Measurements from ENCODE around the gene CD300LF. TPM values are rescaled to one million over a fixed set of nuclear protein-coding genes. Genes with fewer than 3 reads are reported as not detected.
A peak's percentile ranks its signal among the peaks of the same experiment; 100 is the strongest.

CD300LF gene
- total RNA-seq, 1 experiment from 2014 or later = not detected

- no peak overlapping the region for H3K4me3 Mint-ChIP-seq (ENCODE audit: unreplicated experiment)
- TF ChIP-seq CTCF (IDR thresholded peaks at IDR 0.05; ENCODE audit: unreplicated experiment) = no peak
- no peak overlapping the region for H3K27ac Mint-ChIP-seq (ENCODE audit: low read depth, unreplicated experiment)
- H3K36me3 Mint-ChIP-seq (ENCODE audit: insufficient read depth, unreplicated experiment) = no peaks in the 10 kb centered on the region
- ChIA-PET CTCF (interaction anchor here (0.6 to 2.5 kb wide), 5 partner anchors 9 to 156 kb away, joined by 3 to 14 read pairs (median 3); no protein-coding TSS in a partner anchor), POLR2A (interaction anchor here (0.6 kb wide), 2 partner anchors 492 to 817 kb away, joined by 3 read pairs; no protein-coding TSS in a partner anchor)
- no TSS peak for BruUV-seq (replicated peaks)
- DNase-seq (ENCODE audit: unreplicated experiment) = no peak
- intact Hi-C loops (cut with micrococcal nuclease) = no loop called here
- no peaks in the 10 kb centered on the region for H3K4me1 Mint-ChIP-seq (ENCODE audit: insufficient read depth, unreplicated experiment)
- H3K9me3 Mint-ChIP-seq (ENCODE audit: unreplicated experiment) = no peaks in the 10 kb centered on the region
- peaks cover 54% of the 10 kb centered on the region for H3K27me3 Mint-ChIP-seq (ENCODE audit: insufficient read depth, unreplicated experiment)
Observed at GRCh38 chr17:74647871-74648672, 64.7 kb downstream of the CD300LF start.

- H3K4me3 Mint-ChIP-seq (ENCODE audit: unreplicated experiment) = no peak overlapping the region
- no peak overlapping the region for H3K27ac Mint-ChIP-seq (ENCODE audit: low read depth, unreplicated experiment)
- no peaks in the 10 kb centered on the region for H3K36me3 Mint-ChIP-seq (ENCODE audit: insufficient read depth, unreplicated experiment)
- POLR2A ChIA-PET = no interaction called here
- DNase-seq (ENCODE audit: unreplicated experiment) = peak; percentile 61
- no peaks in the 10 kb centered on the region for H3K4me1 Mint-ChIP-seq (ENCODE audit: insufficient read depth, unreplicated experiment)
- no peaks in the 10 kb centered on the region for H3K9me3 Mint-ChIP-seq (ENCODE audit: unreplicated experiment)
- peaks cover 52% of the 10 kb centered on the region for H3K27me3 Mint-ChIP-seq (ENCODE audit: insufficient read depth, unreplicated experiment)
- intact Hi-C loops (cut with micrococcal nuclease) = loop anchor here (1.0 kb wide), 2 partner anchors 23 to 80 kb away; no protein-coding TSS in a partner anchor
- no TSS peak for BruUV-seq (replicated peaks)
- CTCF ChIA-PET = interaction anchor here (0.9 to 1.6 kb wide), 2 partner anchors 40 to 154 kb away, joined by 3 to 4 read pairs; no protein-coding TSS in a partner anchor
- peak; percentile 62 for TF ChIP-seq CTCF (IDR thresholded peaks at IDR 0.05; ENCODE audit: unreplicated experiment)
Observed at GRCh38 chr17:74646231-74646630, 66.5 kb downstream of the CD300LF start.

- H3K36me3 Mint-ChIP-seq (ENCODE audit: insufficient read depth, unreplicated experiment) = no peaks in the 10 kb centered on the region
- DNase-seq (ENCODE audit: unreplicated experiment) = no peak
- intact Hi-C loops (cut with micrococcal nuclease) = no loop called here
- no TSS peak for BruUV-seq (replicated peaks)
- H3K27ac Mint-ChIP-seq (ENCODE audit: low read depth, unreplicated experiment) = no peak overlapping the region
- H3K9me3 Mint-ChIP-seq (ENCODE audit: unreplicated experiment) = no peaks in the 10 kb centered on the region
- H3K27me3 Mint-ChIP-seq (ENCODE audit: insufficient read depth, unreplicated experiment) = peaks cover 40% of the 10 kb centered on the region
- no peaks in the 10 kb centered on the region for H3K4me1 Mint-ChIP-seq (ENCODE audit: insufficient read depth, unreplicated experiment)
- no peak for TF ChIP-seq CTCF (IDR thresholded peaks at IDR 0.05; ENCODE audit: unreplicated experiment)
- ChIA-PET CTCF (interaction anchor here (0.7 to 1.3 kb wide), 2 partner anchors 39 to 91 kb away, joined by 4 read pairs; no protein-coding TSS in a partner anchor), POLR2A (interaction anchor here (0.6 kb wide), 1 partner anchor 352 kb away, joined by 3 read pairs; no protein-coding TSS in a partner anchor)
- no peak overlapping the region for H3K4me3 Mint-ChIP-seq (ENCODE audit: unreplicated experiment)
Observed at GRCh38 chr17:74645010-74645409, 67.7 kb downstream of the CD300LF start.

- ChIA-PET POLR2A (no interaction called here), CTCF (no interaction called here)
- no TSS peak for BruUV-seq (replicated peaks)
- peaks cover 35% of the 10 kb centered on the region for H3K27me3 Mint-ChIP-seq (ENCODE audit: insufficient read depth, unreplicated experiment)
- no peaks in the 10 kb centered on the region for H3K4me1 Mint-ChIP-seq (ENCODE audit: insufficient read depth, unreplicated experiment)
- H3K4me3 Mint-ChIP-seq (ENCODE audit: unreplicated experiment) = no peak overlapping the region
- intact Hi-C loops (cut with micrococcal nuclease) = no loop called here
- H3K27ac Mint-ChIP-seq (ENCODE audit: low read depth, unreplicated experiment) = no peak overlapping the region
- no peaks in the 10 kb centered on the region for H3K36me3 Mint-ChIP-seq (ENCODE audit: insufficient read depth, unreplicated experiment)
- H3K9me3 Mint-ChIP-seq (ENCODE audit: unreplicated experiment) = no peaks in the 10 kb centered on the region
- no peak for DNase-seq (ENCODE audit: unreplicated experiment)
- TF ChIP-seq CTCF (IDR thresholded peaks at IDR 0.05; ENCODE audit: unreplicated experiment) = no peak
Observed at GRCh38 chr17:74644419-74644818, 68.3 kb downstream of the CD300LF start.

Small RNAs within 50 kb of the gene (microRNA-seq; reads per million reads assigned to microRNA genes)
- 111 reads per million, percentile 73 among the genes with 10 or more reads in this experiment for gene MIR3615

Other genes starting within 250 kb of the CD300LF start
- gene CD300A, start 246.3 kb downstream of the CD300LF start, total RNA-seq (2022) = not detected in 2 replicates
- gene CD300LB, start 181.4 kb downstream of the CD300LF start, total RNA-seq (2022) = not detected in 2 replicates
- gene CD300C, start 166.8 kb downstream of the CD300LF start, total RNA-seq (2022) = not detected in 2 replicates
- not detected in 2 replicates for gene CD300H, start 145.4 kb downstream of the CD300LF start, total RNA-seq (2022)
- gene CD300LD, start 120.6 kb downstream of the CD300LF start, total RNA-seq (2022) = not detected in 2 replicates
- not detected in 2 replicates for gene CD300E, start 89.2 kb downstream of the CD300LF start, total RNA-seq (2022)
- not detected in 2 replicates for gene RAB37, start 24.3 kb upstream of the CD300LF start, total RNA-seq (2022)
- 23.9 and 25.3 TPM in 2 replicates for gene NHERF1, start 35.7 kb upstream of the CD300LF start, total RNA-seq (2022)
- 58.1 and 64.8 TPM in 2 replicates for gene NAT9, start 63.4 kb upstream of the CD300LF start, total RNA-seq (2022)
- 0.12 and 0.28 TPM in 2 replicates for gene GRIN2C, start 147.0 kb upstream of the CD300LF start, total RNA-seq (2022)
- 25.0 and 29.7 TPM in 2 replicates for gene FDXR, start 160.1 kb upstream of the CD300LF start, total RNA-seq (2022)
- not detected in 2 replicates for gene FADS6, start 180.7 kb upstream of the CD300LF start, total RNA-seq (2022)
- gene USH1G, start 210.3 kb upstream of the CD300LF start, total RNA-seq (2022) = not detected in 2 replicates
- gene OTOP2, start 211.3 kb upstream of the CD300LF start, total RNA-seq (2022) = not detected in 2 replicates
- not detected in 2 replicates for gene OTOP3, start 223.0 kb upstream of the CD300LF start, total RNA-seq (2022)